Measurements from ENCODE around the gene P2RY2. TPM values are rescaled to one million over a fixed set of nuclear protein-coding genes. Genes with fewer than 3 reads are reported as not detected.

Gene P2RY2
- total RNA-seq, 2 donors from 2014 or later: 9.5 to 14.7 TPM

GRCh38 chr11:73203790-73204189 lies 14.3 kb upstream of the P2RY2 start:
- H3K4me1 ChIP-seq: no peaks in the 10 kb centered on the region
- no peaks in the 10 kb centered on the region for H3K36me3 ChIP-seq
- no peak overlapping the region for H3K27ac ChIP-seq
- no peak for DNase-seq (ENCODE audit: low spot score)
- H3K9me3 ChIP-seq: no peaks in the 10 kb centered on the region
- H3K4me3 ChIP-seq: no peak overlapping the region
- H3K27me3 ChIP-seq: no peaks in the 10 kb centered on the region
- TF ChIP-seq CTCF (IDR thresholded peaks at IDR 0.05): no peak

GRCh38 chr11:73204711-73205121 lies 13.4 kb upstream of the P2RY2 start:
- H3K36me3 ChIP-seq: no peaks in the 10 kb centered on the region
- no peak for TF ChIP-seq CTCF (IDR thresholded peaks at IDR 0.05)
- H3K27ac ChIP-seq: no peak overlapping the region
- H3K4me1 ChIP-seq: no peaks in the 10 kb centered on the region
- no peak overlapping the region for H3K4me3 ChIP-seq
- no peaks in the 10 kb centered on the region for H3K27me3 ChIP-seq
- no peak for DNase-seq (ENCODE audit: low spot score)
- H3K9me3 ChIP-seq: no peaks in the 10 kb centered on the region

- no peak for DNase-seq (ENCODE audit: low spot score)
- no peaks in the 10 kb centered on the region for H3K4me1 ChIP-seq
- H3K9me3 ChIP-seq: no peaks in the 10 kb centered on the region
- no peak for TF ChIP-seq CTCF (IDR thresholded peaks at IDR 0.05)
- no peaks in the 10 kb centered on the region for H3K27me3 ChIP-seq
- H3K36me3 ChIP-seq: no peaks in the 10 kb centered on the region
- no peak overlapping the region for H3K4me3 ChIP-seq
- H3K27ac ChIP-seq: no peak overlapping the region
These were observed 12.3 kb upstream of the P2RY2 start for GRCh38 chr11:73205661-73206343.

- Histone ChIP-seq H3K4me3 (no peak overlapping the region), H3K9me3 (no peaks in the 10 kb centered on the region), H3K27ac (no peak overlapping the region), H3K4me1 (no peaks in the 10 kb centered on the region), H3K27me3 (no peaks in the 10 kb centered on the region), H3K36me3 (no peaks in the 10 kb centered on the region)
- no peak for DNase-seq (ENCODE audit: low spot score)
- TF ChIP-seq CTCF (IDR thresholded peaks at IDR 0.05): no peak
These were observed 11.3 kb upstream of the P2RY2 start for GRCh38 chr11:73206801-73207200.

- Histone ChIP-seq H3K36me3 (no peaks in the 10 kb centered on the region), H3K9me3 (no peaks in the 10 kb centered on the region), H3K4me3 (no peak overlapping the region), H3K4me1 (peaks cover 0 to 6% of the 10 kb centered on the region in 2 donors), H3K27me3 (no peaks in the 10 kb centered on the region), H3K27ac (no peak overlapping the region)
- DNase-seq (ENCODE audit: low spot score): no peak
- no peak for TF ChIP-seq CTCF (IDR thresholded peaks at IDR 0.05)
These were observed 8.2 kb upstream of the P2RY2 start for GRCh38 chr11:73209892-73210291.

Data from right atrium auricular region (tissue), 2 donors.